Limb (tissue), 2 donors: ENCODE results near the gene HHATL.

Source experiments
- DNase-seq, 2 donors: peaks; one replicate each; pipeline ENCODE4 v3.0.0-alpha.2; 2016; ENCODE audit errors: extremely low spot score in 2 of 2

The HHATL gene

GRCh38 chr3:42665050-42665878 lies 37.3 kb downstream of the HHATL start:
- no peak for DNase-seq

GRCh38 chr3:42664438-42664803 lies 38.2 kb downstream of the HHATL start:
- DNase-seq = no peak

- no peak for DNase-seq
Observed at GRCh38 chr3:42663581-42664437, 38.8 kb downstream of the HHATL start.

GRCh38 chr3:42662813-42663535 lies 39.6 kb downstream of the HHATL start:
- no peak for DNase-seq

DNA sequence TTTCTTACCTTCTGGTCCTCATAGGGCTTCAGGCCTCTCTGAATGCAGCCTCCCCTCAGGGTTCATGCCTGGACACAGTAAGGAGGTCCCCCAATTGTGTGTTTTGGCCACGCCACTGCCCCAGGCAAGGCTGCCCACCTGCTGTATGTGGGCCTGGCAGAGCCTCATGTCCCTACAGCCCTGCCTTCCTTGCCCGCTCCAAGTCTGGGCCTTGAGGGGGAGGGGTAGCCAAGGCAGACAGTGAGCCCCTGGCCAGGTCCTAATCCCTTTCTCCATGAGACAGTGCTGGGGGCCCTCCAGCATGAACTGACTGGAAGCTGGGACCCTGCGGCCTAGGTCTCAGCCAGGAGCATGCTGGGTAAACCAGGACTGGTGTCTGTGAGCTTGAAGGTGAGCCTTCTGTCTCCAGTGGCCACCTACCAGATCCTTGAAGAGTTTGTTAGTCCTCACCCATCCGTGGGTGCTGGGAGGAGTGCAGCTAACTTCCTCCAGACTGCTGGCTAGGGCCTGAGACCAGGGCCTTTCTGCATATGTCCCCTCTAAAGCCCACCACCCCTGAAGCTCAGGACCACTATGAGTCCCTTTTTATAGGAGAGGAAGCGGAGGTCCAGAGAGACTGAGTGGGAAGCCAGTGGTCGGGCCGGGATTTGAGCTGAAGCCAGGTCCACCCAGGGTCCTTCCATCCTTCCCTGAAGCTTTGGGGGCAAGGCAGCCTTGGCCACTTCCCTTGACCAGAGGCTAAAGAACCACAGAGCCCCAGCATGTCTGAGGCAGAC lies 40.4 kb downstream of the HHATL start:
- DNase-seq = no peak

DNA sequence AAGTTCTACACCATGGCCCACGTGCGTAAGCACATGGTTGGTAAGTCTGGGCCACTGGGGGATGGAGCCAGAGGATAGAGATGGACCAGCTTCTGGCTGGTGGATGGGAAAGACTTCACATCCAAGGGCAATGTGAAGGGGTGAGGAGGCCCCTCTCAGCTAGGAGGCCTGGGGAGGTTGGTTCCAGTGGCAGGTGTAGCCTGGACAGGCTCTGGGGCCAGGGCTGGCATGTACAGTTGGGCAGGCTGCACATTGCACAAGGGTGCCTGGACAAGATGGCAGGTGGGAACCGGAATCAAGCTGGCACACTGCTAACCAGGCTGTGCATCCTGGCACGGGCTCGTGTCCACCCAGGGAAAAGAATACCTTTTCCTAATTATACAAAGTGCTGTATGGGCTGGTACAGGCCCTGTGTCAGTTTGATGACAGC lies 41.0 kb downstream of the HHATL start:
- DNase-seq = no peak

- DNase-seq = no peak
Observed at GRCh38 chr3:42660898-42661297, 41.7 kb downstream of the HHATL start.

DNA sequence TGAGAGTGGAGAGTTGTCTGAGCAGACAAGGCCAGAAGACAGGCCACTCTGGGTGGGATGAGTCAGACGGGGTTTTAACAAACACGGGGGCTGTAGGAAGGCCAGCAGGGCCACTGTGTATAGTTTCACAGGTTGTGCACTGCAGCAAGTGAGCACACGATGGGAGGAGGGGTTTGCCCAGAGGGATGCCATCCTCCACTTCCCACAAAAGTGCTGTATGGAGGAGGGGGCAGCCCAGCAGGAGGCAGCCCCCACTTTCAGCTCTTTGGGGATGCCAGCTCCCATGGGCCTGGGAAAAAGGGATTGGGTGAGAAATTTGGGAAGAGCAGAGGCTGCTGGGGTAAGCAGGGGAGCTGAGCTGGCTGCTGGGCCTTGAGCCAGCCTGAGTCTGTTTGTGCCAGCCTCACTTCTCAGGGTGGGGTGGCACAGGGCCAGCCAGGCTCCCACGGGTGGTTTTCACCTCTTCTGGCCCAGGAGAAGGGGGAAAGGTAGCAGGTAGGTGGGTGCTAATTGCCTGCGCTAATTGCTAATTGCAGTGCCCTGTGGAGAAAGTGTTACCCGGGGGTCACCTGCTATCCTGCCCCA lies 42.4 kb downstream of the HHATL start:
- DNase-seq = no peak

- DNase-seq = peak in 1 of 2 donors; percentile 29
Observed at GRCh38 chr3:42659451-42660130, 43.0 kb downstream of the HHATL start.

DNA sequence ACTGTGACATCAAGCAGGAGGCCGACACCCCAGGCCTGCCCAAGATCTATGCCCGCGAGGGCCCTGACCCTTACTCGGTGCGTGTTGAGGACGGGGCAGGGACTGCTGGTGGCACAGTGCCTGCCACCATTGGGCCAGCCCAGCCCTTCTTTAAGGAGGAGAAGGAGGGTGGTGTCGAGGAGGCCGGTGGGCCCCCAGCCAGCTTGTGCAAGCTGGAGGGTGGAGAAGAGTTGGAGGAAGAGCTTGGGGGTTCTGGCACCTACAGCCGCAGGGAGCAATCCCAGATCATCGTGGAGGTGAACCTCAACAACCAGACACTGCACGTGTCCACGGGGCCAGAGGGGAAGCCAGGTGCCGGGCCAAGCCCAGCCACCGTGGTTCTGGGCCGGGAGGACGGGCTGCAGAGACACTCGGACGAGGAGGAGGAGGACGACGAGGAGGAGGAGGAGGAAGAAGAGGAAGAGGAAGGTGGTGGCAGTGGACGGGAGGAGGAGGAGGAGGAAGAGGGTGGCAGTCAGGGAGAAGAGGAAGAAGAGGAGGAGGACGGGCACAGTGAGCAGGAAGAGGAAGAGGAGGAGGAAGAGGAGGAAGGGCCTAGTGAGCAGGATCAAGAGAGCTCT lies 43.7 kb downstream of the HHATL start:
- DNase-seq = peak in 1 of 2 donors; percentile 23

- peak in 1 of 2 donors; percentile 21 for DNase-seq
Observed at GRCh38 chr3:42658091-42658770, 44.4 kb downstream of the HHATL start.

GRCh38 chr3:42657675-42658074 lies 44.9 kb downstream of the HHATL start:
- DNase-seq = no peak

DNA sequence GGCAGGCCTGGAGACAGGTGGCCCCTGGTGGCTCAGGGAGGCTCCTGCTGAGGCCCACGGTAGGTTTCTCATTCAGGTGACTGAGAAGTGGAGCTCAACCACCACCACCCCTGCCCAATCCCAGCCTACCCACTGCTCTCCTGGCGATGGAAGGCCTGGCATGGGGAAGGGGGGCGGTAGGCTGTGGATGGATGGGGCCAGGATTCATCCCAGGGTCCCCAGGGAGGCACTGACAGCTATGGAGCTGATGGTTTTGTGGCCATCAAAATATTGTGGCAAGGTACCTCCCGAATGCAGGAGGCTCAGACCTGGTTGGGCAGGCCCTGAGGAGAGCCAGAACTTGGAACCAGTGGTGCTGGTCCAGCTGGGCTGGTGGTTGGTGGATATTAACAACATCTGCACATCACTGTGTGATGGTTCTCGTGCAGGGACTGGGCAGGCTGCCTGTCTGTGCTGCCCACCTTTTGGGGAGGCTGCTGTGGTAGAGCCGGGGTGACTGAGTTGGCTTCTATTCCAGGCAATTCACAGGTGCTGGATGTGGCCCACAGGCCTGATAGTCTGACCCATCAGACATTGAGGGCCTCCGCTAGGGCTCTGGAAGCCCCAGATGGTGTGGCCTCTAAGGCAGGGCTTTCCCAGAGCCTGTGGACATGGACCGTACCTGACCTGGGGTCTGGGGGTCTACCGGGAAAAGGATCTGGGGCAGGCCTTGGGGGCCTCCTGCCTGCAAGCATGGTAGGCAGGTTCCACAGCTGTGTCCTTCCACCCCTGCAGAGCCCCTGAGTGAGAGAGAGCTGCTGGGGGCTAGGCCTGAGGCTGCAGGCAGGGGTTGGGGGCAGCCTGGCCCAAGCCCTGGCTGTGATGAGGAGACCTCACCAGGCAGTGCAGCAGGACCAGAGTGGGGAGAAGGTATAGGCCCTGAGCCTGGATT lies 45.7 kb downstream of the HHATL start:
- no peak for DNase-seq

GRCh38 chr3:42655980-42656679 lies 46.5 kb downstream of the HHATL start:
- no peak for DNase-seq

GRCh38 chr3:42655331-42655888 lies 47.2 kb downstream of the HHATL start:
- DNase-seq = peak; percentile 34 to 65

GRCh38 chr3:42654331-42655201 lies 48.0 kb downstream of the HHATL start:
- DNase-seq = peak; percentile 69 to 82
